Measurements from ENCODE around the gene SLC39A5.

Gene SLC39A5

GRCh38 chr12:56234746-56235436, 5.0 kb downstream of the SLC39A5 start:
- DNase-seq (ENCODE audit: low read depth), result no peak
- no peak overlapping the region for H3K4me3 ChIP-seq (ENCODE audit: low read length)
- no peak for TF ChIP-seq CTCF (conservative IDR thresholded peaks at IDR 0.05; ENCODE audit: low read depth, low read length)

- H3K4me3 ChIP-seq (ENCODE audit: low read length), result no peak overlapping the region
- TF ChIP-seq CTCF (conservative IDR thresholded peaks at IDR 0.05; ENCODE audit: low read depth, low read length), result no peak
- no peak for DNase-seq (ENCODE audit: low read depth)
These were observed 6.2 kb downstream of the SLC39A5 start for GRCh38 chr12:56236091-56236490.

DNA sequence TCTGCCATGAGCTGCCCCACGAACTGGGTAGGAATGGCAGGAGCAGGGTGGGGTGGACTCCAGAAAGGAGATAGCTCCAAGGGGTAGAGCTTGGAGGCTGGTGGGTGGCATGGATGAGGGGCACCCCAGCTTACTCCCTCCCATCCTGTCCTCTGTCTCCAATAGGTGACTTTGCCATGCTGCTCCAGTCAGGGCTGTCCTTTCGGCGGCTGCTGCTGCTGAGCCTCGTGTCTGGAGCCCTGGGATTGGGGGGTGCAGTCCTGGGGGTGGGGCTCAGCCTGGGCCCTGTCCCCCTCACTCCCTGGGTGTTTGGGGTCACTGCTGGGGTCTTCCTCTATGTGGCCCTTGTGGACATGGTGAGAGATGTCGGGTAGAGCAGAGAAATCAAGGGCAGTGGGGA, 7.1 kb downstream of the SLC39A5 start:
- no peak for TF ChIP-seq CTCF (conservative IDR thresholded peaks at IDR 0.05; ENCODE audit: low read depth, low read length)
- DNase-seq (ENCODE audit: low read depth), result no peak
- no peak overlapping the region for H3K4me3 ChIP-seq (ENCODE audit: low read length)

GRCh38 chr12:56237552-56237951, 7.7 kb downstream of the SLC39A5 start:
- H3K4me3 ChIP-seq (ENCODE audit: low read length), result no peak overlapping the region
- TF ChIP-seq CTCF (conservative IDR thresholded peaks at IDR 0.05; ENCODE audit: low read depth, low read length), result no peak
- DNase-seq (ENCODE audit: low read depth), result no peak

DNA sequence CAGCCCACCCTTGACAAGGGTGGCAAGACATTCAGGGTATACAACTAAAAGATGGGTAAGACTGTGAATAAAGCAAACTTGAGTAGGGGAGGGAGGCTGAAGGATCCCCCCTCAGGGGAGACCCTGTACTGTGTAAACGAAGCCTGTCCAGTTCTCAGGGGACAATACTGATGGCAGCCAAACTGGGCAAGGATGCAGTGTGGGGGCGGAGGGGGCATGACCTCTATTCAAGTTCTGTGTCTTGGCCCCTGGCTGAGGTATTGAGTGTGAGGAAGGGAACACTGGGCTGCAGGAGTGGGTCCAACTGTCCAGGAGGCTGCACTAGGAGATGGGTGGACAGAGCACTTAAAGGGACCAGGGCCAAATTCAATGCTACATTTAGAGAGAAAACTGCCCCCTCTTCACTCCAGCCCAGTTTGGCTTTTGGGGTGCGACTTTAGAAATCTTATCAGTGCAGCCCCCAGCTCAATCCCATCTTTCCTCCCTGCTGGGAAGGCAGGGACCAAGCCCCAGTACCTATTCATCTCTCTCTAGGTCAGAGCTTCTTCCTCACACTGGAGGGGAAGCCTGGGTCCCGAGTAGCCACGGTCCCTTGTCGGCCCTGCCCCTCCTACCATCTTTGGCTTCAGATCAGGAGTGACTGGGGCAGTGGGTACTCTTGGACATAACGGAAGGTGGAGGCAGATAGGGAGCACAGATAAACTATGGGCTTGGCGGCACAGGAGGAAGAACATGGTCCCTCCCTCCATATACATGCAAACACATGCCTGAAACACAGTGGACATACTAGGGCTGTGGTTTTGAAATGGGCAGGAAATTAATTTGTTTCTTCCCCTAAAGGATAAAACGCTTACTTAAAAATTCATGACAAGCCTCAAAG, 11.8 kb downstream of the SLC39A5 start:
- no peak for DNase-seq (ENCODE audit: low read depth)
- H3K4me3 ChIP-seq (ENCODE audit: low read length), result no peak overlapping the region
- TF ChIP-seq CTCF (conservative IDR thresholded peaks at IDR 0.05; ENCODE audit: low read depth, low read length), result no peak

- TF ChIP-seq CTCF (conservative IDR thresholded peaks at IDR 0.05; ENCODE audit: low read depth, low read length), result no peak
- DNase-seq (ENCODE audit: low read depth), result no peak
- no peak overlapping the region for H3K4me3 ChIP-seq (ENCODE audit: low read length)
These were observed 13.1 kb downstream of the SLC39A5 start for GRCh38 chr12:56242986-56243385.
